Muscle of leg (tissue), 16 donors: ENCODE results near the gene IFNA17. TPM values are rescaled to one million over a fixed set of nuclear protein-coding genes. Genes with fewer than 3 reads are reported as not detected.

Source experiments
- DNase-seq: peaks from one replicate; pipeline ENCODE4 v3.0.0; 2013
- H3K27ac ChIP-seq: one replicate; pipeline ENCODE4 v1.5.1; 2013; ENCODE audit warnings: mild to moderate bottlenecking, low read length, control low read depth
- H3K27me3 ChIP-seq: one replicate; pipeline ENCODE4 v1.6.1; 2013; ENCODE audit warnings: low read length; ENCODE audit not compliant: control insufficient read depth, insufficient read depth
- H3K36me3 ChIP-seq: one replicate; pipeline ENCODE4 v1.6.1; 2013; ENCODE audit warnings: low read length; ENCODE audit not compliant: control insufficient read depth, insufficient read depth
- H3K4me1 ChIP-seq: one replicate; pipeline ENCODE4 v1.6.1; 2013; ENCODE audit warnings: low read length; ENCODE audit not compliant: control insufficient read depth, insufficient read depth
- H3K4me3 ChIP-seq: one replicate; pipeline ENCODE4 v1.5.1; 2013; ENCODE audit warnings: low read length, control low read depth
- H3K9me3 ChIP-seq: replicated peaks from 2 replicates; pipeline ENCODE4 v1.6.1; 2013; ENCODE audit warnings: low read depth, low read length; ENCODE audit not compliant: control insufficient read depth
- WGBS: methylation state at CpG from one replicate; pipeline ENCODE4 v1.1.5; 2013; ENCODE audit warnings: missing lambda C conversion rate; ENCODE audit not compliant: insufficient coverage; 5-methylcytosine and 5-hydroxymethylcytosine counted together
- long read RNA-seq, 11 donors: transcript quantifications; one replicate each; lab custom pipeline, GENCODE V29; 2026
- polyA plus RNA-seq, 8 donors: library from polyadenylated mRNA; unstranded; fragments of 120-200 nt; gene quantifications; one replicate each; pipeline versions ENCODE4 v1.2.1 to v1.2.3, GENCODE V29; 2013; ENCODE audit warnings: inconsistent platforms in 1 of 8, low replicate concordance in 1 of 8; ENCODE audit not compliant: insufficient read length in 8 of 8, insufficient read depth in 1 of 8
- total RNA-seq: library from RNA; stranded (reverse); fragments of 120-200 nt; gene quantifications from one replicate; pipeline ENCODE4 v1.2.4, GENCODE V29; 2013

Gene IFNA17
- not detected for total RNA-seq
- polyA plus RNA-seq, result not detected
- long read RNA-seq, donor 1, result 0 reads
- long read RNA-seq, donor 2, result 0 reads
- long read RNA-seq, donor 3, result 0 reads
- long read RNA-seq, donor 4, result 0 reads
- long read RNA-seq, donor 5, result 0 reads
- long read RNA-seq, donor 6, result 0 reads
- long read RNA-seq, donor 7, result 0 reads
- long read RNA-seq, donor 8, result 0 reads
- long read RNA-seq, donor 9, result 0 reads
- long read RNA-seq, donor 10, result 0 reads
- long read RNA-seq, donor 11, result 0 reads

GRCh38 chr9:21228122-21228521 is at the start of gene IFNA17:
TSS of gene IFNA17 (minus strand) at chr9:21228222. CDS start at chr9:21228173, 49 bp downstream.
- no peak within 1 kb of the TSS for H3K4me3 ChIP-seq
- no peaks in the 10 kb centered on the region for H3K36me3 ChIP-seq
- no peak for DNase-seq

GRCh38 chr9:21268347-21268657 is 40.3 kb upstream of the IFNA17 start:
- Histone ChIP-seq H3K27ac (peak overlapping the region; percentile 24), H3K27me3 (no peaks in the 10 kb centered on the region), H3K9me3 (no peaks in the 10 kb centered on the region), H3K4me3 (no peak overlapping the region), H3K4me1 (no peaks in the 10 kb centered on the region), H3K36me3 (no peaks in the 10 kb centered on the region)
- no peak for DNase-seq
- WGBS, result no CpG with 5 or more reads among the region's 2 CpGs

More at GRCh38 chr9:21228122-21228521, at the start of gene IFNA17:
- H3K27ac ChIP-seq, result no peak within 1 kb of the TSS
- H3K4me1 ChIP-seq, result no peaks in the 10 kb centered on the region
- WGBS, result no CpG with 5 or more reads among the region's 2 CpGs
- no peaks in the 10 kb centered on the region for H3K27me3 ChIP-seq
- H3K9me3 ChIP-seq, result no peaks in the 10 kb centered on the region

DNA sequence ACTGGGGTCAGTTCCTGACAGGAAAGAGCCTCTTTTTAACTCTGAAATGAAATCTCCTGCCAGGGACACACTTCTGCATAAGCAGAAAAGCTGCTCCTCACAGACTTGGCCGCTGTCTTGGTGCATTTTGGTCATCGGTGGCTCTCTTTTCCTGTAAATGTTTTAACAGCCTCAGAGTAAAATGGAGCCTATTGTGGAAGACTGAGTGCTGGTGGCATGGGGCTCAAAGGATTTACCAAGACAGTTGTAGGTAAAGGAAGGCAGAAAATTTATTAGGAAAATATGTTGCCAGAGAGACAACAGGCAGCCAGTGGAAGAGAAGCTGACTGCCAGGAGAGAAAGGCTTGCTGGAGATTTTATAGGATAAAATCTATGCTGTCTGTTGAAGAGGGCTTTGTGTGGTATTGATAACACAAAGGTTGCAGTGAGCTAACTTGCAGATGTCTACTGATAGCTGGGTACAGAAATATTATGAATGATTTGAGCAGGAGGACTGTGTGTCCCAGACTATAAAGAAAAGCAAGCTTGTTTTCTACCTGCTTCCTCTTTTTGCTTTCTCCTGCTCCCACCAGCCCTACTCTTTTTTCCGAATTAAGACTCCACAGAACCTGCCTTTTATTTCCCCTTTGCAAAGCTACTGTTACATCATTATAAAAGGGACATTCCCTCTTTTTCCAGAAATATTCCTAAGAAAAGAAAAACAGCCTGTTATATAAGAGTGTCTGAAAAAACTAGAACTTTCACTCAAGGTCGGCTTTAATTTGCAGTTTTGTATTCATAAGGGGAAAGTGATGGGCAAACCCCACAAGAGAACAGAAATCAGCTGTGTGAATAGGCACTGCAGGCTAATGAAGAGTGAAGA is 39.7 kb upstream of the IFNA17 start:
- peak; percentile 87 for DNase-seq
- Histone ChIP-seq H3K4me1 (no peaks in the 10 kb centered on the region), H3K4me3 (no peak overlapping the region), H3K9me3 (no peaks in the 10 kb centered on the region), H3K27ac (peak overlapping the region; percentile 44), H3K36me3 (no peaks in the 10 kb centered on the region), H3K27me3 (no peaks in the 10 kb centered on the region)
- 0% methylated on average over 2 of the region's 4 CpGs for WGBS

GRCh38 chr9:21266733-21267484 is 38.9 kb upstream of the IFNA17 start:
- no peaks in the 10 kb centered on the region for H3K27me3 ChIP-seq
- no peak for DNase-seq
- no CpG with 5 or more reads among the region's 3 CpGs for WGBS
- H3K4me1 ChIP-seq, result no peaks in the 10 kb centered on the region
- no peak overlapping the region for H3K4me3 ChIP-seq
- H3K36me3 ChIP-seq, result no peaks in the 10 kb centered on the region
- no peak overlapping the region for H3K27ac ChIP-seq
- no peaks in the 10 kb centered on the region for H3K9me3 ChIP-seq

DNA sequence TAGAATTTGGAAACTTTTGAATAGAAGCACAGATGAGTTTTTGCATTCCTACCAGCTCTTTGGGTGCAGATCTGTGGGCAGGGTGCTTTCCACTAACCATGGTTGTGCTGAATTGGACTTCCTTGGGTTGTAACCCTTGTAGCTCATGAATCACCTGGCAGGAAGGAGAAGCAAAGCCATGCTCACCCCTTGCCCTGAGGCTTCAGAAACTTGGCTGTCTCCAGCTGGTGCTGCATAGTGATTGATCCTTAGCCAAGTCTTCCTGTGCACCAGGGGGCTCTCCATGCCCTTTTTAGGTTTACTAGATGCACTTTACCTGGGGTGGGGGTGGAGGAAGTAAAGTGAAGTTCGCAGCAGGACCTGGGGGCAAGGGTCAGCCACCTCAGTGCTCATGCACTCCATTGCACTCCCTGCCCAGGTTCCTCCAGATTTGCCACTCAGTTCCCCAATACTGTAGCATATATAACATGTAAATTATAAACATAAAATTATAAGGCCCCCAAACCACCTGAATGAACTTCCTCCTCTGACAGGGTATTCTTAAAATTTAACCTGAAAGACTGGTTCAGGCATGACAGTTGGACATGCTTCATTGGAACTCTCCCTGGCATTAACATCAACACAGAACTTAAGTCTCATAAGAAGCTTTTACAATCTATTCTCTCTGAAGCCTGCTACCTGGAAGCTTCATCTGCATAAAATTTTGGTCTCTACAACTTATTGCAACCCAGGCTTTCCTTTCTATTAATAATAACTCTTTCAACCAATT is 37.6 kb upstream of the IFNA17 start:
- no peaks in the 10 kb centered on the region for H3K9me3 ChIP-seq
- H3K4me1 ChIP-seq, result no peaks in the 10 kb centered on the region
- H3K27me3 ChIP-seq, result no peaks in the 10 kb centered on the region
- WGBS, result no CpG with 5 or more reads among the region's 1 CpG
- DNase-seq, result no peak
- H3K36me3 ChIP-seq, result no peaks in the 10 kb centered on the region
- H3K4me3 ChIP-seq, result no peak overlapping the region
- H3K27ac ChIP-seq, result no peak overlapping the region

DNA sequence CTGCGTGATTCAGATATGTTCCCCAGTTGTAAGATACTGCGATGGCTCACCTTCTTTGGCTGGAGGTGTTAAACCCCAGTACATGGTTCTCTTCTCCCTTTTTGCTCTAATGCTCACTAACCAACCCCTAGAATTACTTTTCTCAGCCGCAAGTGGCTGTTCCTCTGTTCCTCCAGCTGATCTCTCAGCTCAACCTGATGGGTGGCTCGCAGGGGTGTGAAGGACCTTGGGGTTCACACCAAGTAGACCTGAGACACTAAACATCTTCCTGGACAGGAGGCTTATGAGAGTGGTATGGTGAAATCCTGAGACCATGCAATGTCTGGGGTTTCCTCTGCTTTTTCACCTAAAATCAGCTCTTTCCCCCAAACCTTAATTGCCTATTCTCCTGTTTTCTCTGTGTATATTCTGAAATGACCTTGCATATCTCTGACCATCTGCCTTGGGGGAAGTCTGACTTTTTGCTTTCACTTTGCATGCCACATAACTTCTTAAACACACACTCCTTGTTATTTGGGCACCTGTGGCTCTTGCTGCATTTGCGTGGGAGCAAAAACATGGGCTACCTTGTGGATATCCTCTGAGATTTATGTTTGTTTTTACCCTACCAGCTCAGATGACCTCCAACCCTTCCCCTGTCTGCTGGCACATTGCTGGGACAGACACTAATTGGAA is 27.7 kb upstream of the IFNA17 start:
- H3K4me1 ChIP-seq, result no peaks in the 10 kb centered on the region
- DNase-seq, result no peak
- H3K27ac ChIP-seq, result no peak overlapping the region
- H3K9me3 ChIP-seq, result no peaks in the 10 kb centered on the region
- no peak overlapping the region for H3K4me3 ChIP-seq
- H3K36me3 ChIP-seq, result no peaks in the 10 kb centered on the region
- no peaks in the 10 kb centered on the region for H3K27me3 ChIP-seq
- 90% methylated on average over 2 of the region's 5 CpGs for WGBS

DNA sequence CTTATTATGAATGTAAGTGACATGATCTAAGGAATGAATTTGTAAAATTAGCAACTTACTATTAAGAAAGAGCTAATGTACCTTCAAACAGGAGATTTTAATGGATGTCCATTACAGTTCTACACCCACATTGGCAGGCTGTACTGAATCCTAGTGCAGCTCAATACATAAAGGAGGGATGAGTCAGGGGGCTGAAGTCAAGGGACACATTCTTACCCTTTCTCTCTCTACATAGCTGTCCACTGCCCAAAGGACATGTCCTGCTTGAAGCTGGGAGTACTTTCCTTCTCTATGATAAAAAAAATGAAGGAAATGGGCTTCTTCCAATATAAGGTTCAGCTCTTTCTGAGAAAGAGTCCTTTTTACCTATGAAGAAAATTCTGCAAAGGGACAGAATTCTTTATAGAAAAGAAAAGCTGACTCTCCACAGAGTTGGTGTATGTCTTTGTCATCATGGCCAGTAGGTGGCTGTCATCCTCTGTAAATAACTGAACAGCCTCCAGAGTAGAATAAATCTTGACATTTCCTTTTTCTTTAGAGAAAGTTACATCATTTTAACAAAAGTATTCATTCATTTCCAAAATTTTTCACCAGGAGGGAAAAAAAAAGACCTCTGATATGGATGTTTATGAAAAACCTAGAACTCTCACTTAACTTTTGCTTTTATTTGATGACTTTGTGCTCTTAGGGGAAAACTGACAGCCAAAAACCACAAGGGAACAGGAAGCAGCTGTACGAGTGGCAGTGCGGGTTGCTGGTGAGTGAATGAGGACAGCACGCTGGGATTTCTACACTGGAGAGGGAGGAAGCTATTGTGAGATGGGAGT is 24.9 kb upstream of the IFNA17 start:
- WGBS, result 3% methylated on average over 3 of the region's 3 CpGs
- Histone ChIP-seq H3K4me3 (no peak overlapping the region), H3K9me3 (no peaks in the 10 kb centered on the region), H3K27me3 (no peaks in the 10 kb centered on the region), H3K36me3 (no peaks in the 10 kb centered on the region), H3K27ac (no peak overlapping the region), H3K4me1 (no peaks in the 10 kb centered on the region)
- peak; percentile 75 for DNase-seq

- Histone ChIP-seq H3K27ac (no peak overlapping the region), H3K36me3 (no peaks in the 10 kb centered on the region), H3K9me3 (no peaks in the 10 kb centered on the region), H3K27me3 (no peaks in the 10 kb centered on the region), H3K4me1 (no peaks in the 10 kb centered on the region), H3K4me3 (no peak overlapping the region)
- 69% methylated on average over 3 of the region's 4 CpGs for WGBS
- DNase-seq, result no peak
Measured at GRCh38 chr9:21251638-21252037, 23.6 kb upstream of the IFNA17 start.

DNA sequence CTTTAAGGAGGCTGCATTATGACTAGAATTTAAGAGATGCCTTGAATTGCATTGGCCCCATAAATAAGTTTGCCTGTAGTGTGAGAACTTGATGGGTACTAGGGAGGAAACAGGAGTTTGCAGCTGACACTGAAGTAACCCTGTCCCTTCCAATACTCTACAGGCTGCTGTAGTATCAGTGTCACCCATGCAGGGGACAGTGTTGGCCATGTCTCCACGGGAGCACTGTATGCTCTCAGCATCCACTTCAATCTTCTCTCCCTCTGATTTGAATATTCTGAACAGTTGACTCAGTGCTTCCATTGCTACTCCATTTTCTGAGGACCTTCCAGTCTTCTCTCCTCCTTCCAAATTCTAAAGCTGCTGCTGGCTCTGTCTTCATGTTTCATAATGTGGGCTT is 23.2 kb upstream of the IFNA17 start:
- no peak for DNase-seq
- 44% methylated on average over 1 of the region's 1 CpG for WGBS
- Histone ChIP-seq H3K9me3 (no peaks in the 10 kb centered on the region), H3K36me3 (no peaks in the 10 kb centered on the region), H3K27ac (no peak overlapping the region), H3K27me3 (no peaks in the 10 kb centered on the region), H3K4me1 (no peaks in the 10 kb centered on the region), H3K4me3 (no peak overlapping the region)
